ENCODE measurements around the gene LGALS4. TPM values are rescaled to one million over a fixed set of nuclear protein-coding genes. Genes with fewer than 3 reads are reported as not detected.

The LGALS4 gene
- total RNA-seq, 5 donors from 2014 or later (not counting 1 experiment from before 2014, with no cell fraction given), result 3.8 to 8.8 (median 6.6) TPM

DNA sequence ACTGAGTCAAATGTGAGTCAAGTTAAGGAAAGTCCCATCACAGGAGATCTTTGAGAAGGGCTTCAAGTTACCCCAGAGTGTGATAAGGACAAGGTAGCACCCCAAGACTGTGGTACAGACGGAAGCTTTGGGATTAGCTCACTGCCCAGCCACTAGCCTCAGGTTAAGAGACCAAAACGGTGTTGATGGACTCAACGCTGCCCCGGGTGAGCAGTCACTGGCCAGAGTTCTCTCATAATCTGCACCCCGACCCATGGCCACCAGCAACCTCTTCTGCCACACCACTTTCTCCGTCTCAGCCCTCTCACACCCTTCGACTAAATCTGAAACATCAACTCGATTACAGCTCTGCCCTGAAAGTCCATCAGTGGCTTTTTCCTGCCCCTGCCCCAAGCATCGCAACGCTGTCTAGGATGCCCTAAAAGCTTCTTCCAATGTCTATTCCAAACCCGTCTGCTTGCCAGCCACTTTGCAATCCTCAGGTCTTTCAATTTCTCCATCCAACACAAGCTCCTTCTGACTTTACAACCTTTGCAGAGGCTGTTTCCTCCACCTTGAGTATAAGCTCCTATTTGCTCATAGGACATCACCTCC is 31.4 kb upstream of the LGALS4 start:
- Histone ChIP-seq H3K9me3 (no peaks in the 10 kb centered on the region), H3K36me3 (ENCODE audit: control insufficient read depth in 2 of 2, extremely low read depth in 1 of 2, insufficient read depth in 1 of 2, low read length in 1 of 2) (peaks cover 0 to 87% of the 10 kb centered on the region in 2 donors), H3K4me3 (ENCODE audit: control insufficient read depth in 1 of 2, extremely low read depth in 1 of 2, low read length in 1 of 2) (no peak overlapping the region), H3K27ac (ENCODE audit: low read length) (peak overlapping the region; percentile 64), H3K27me3 (replicated peaks in 1 of 2; ENCODE audit: control insufficient read depth in 2 of 2, extremely low read depth in 1 of 2, insufficient read depth in 2 of 2, low read length in 1 of 2) (no peaks in the 10 kb centered on the region), H3K4me1 (ENCODE audit: control insufficient read depth in 1 of 2, extremely low read depth in 1 of 2, insufficient read depth in 2 of 2, low read length in 2 of 2) (peaks cover 45 to 95% of the 10 kb centered on the region in 2 experiments)
- Mint-ChIP-seq H3K36me3 (peaks cover 70% of the 10 kb centered on the region), H3K27me3 (no peaks in the 10 kb centered on the region), H3K9me3 (no peaks in the 10 kb centered on the region), H3K27ac (peak overlapping the region; percentile 84 to 92), H3K4me1 (peaks cover 86 to 92% (median 91%) of the 10 kb centered on the region in 3 donors), H3K4me3 (peak overlapping the region; percentile 31 to 97 (median 34))
- POLR2A ChIA-PET, result interaction anchor here (0.5 to 0.9 kb wide), 5 partner anchors 9 to 187 kb away, joined by 3 to 7 read pairs (median 3); no protein-coding TSS in a partner anchor
- no peak for DNase-seq
- WGBS (ENCODE audit: insufficient coverage), result 76% methylated on average over 11 of the region's 11 CpGs
- no peak for ATAC-seq (replicated peaks in 1 of 4)
- CTCF ChIA-PET, result interaction anchor here in 1 of 2 donors (1.4 kb wide), 1 partner anchor 9 kb away, joined by 3 read pairs; no protein-coding TSS in a partner anchor

- CTCF ChIA-PET, result no interaction called here
- peak overlapping the region; percentile 64 for H3K27ac ChIP-seq (ENCODE audit: low read length)
- WGBS (ENCODE audit: insufficient coverage), result 88% methylated on average over 8 of the region's 9 CpGs
These were observed 30.5 kb upstream of the LGALS4 start for GRCh38 chr19:38843175-38843758.

GRCh38 chr19:38842439-38843174 is 29.9 kb upstream of the LGALS4 start:
- POLR2A ChIA-PET, result interaction anchor here (0.6 to 1.7 kb wide), 7 partner anchors 9 to 88 kb away, joined by 3 to 10 read pairs (median 4); partner anchors contain the start of genes ECH1 (in 2 of the 2) and MRPS12 (in 1 of the 2)
- DNase-seq, result peak; percentile 21 to 84 (median 64)
- Mint-ChIP-seq H3K9me3 (no peaks in the 10 kb centered on the region), H3K27me3 (no peaks in the 10 kb centered on the region), H3K27ac (peak overlapping the region; percentile 84 to 92), H3K4me3 (peak overlapping the region; percentile 75 to 97 (median 81)), H3K4me1 (peaks cover 70 to 84% (median 83%) of the 10 kb centered on the region in 3 donors), H3K36me3 (peaks cover 70% of the 10 kb centered on the region)
- peak; percentile 81 to 91 (median 86) for ATAC-seq (replicated peaks in 1 of 4)
- peak overlapping the region; percentile 64 for H3K27ac ChIP-seq (ENCODE audit: low read length)
- WGBS (ENCODE audit: insufficient coverage), result 14% methylated on average over 6 of the region's 17 CpGs
- H3K36me3 ChIP-seq (ENCODE audit: control insufficient read depth in 2 of 2, extremely low read depth in 1 of 2, insufficient read depth in 1 of 2, low read length in 1 of 2), result peaks cover 7 to 94% of the 10 kb centered on the region in 2 donors
- H3K4me1 ChIP-seq (ENCODE audit: control insufficient read depth in 1 of 2, extremely low read depth in 1 of 2, insufficient read depth in 2 of 2, low read length in 2 of 2), result peaks cover 36 to 87% of the 10 kb centered on the region in 2 experiments
- no peaks in the 10 kb centered on the region for H3K9me3 ChIP-seq
- CTCF ChIA-PET, result interaction anchor here (0.5 to 2.0 kb wide), 10 partner anchors 10 to 576 kb away, joined by 3 to 15 read pairs (median 4); partner anchors contain the start of genes ECH1 (in 1 of the 2), MRPS12 (in 1 of the 2), SAMD4B (in 1 of the 2) and SARS2 (in 1 of the 2)
- H3K4me3 ChIP-seq (ENCODE audit: control insufficient read depth in 1 of 2, extremely low read depth in 1 of 2, low read length in 1 of 2), result peak overlapping the region; percentile 18 to 38
- no peaks in the 10 kb centered on the region for H3K27me3 ChIP-seq (replicated peaks in 1 of 2; ENCODE audit: control insufficient read depth in 2 of 2, extremely low read depth in 1 of 2, insufficient read depth in 2 of 2, low read length in 1 of 2)

More at GRCh38 chr19:38843175-38843758, 30.5 kb upstream of the LGALS4 start:
- Mint-ChIP-seq H3K4me1 (peaks cover 76 to 91% (median 89%) of the 10 kb centered on the region in 3 donors), H3K27me3 (no peaks in the 10 kb centered on the region), H3K36me3 (peaks cover 71% of the 10 kb centered on the region), H3K4me3 (peak overlapping the region in 2 of 3 donors; percentile 9 to 97), H3K9me3 (no peaks in the 10 kb centered on the region), H3K27ac (peak overlapping the region; percentile 84 to 92)
- POLR2A ChIA-PET, result interaction anchor here in 1 of 2 donors (0.6 to 1.7 kb wide), 2 partner anchors 11 to 42 kb away, joined by 7 to 10 read pairs; partner anchors contain the start of gene ECH1
- Histone ChIP-seq H3K27me3 (replicated peaks in 1 of 2; ENCODE audit: control insufficient read depth in 2 of 2, extremely low read depth in 1 of 2, insufficient read depth in 2 of 2, low read length in 1 of 2) (no peaks in the 10 kb centered on the region), H3K4me1 (ENCODE audit: control insufficient read depth in 1 of 2, extremely low read depth in 1 of 2, insufficient read depth in 2 of 2, low read length in 2 of 2) (peaks cover 39 to 94% of the 10 kb centered on the region in 2 experiments), H3K36me3 (ENCODE audit: control insufficient read depth in 2 of 2, extremely low read depth in 1 of 2, insufficient read depth in 1 of 2, low read length in 1 of 2) (peaks cover under 1 to 91% of the 10 kb centered on the region in 2 donors), H3K9me3 (no peaks in the 10 kb centered on the region), H3K4me3 (ENCODE audit: control insufficient read depth in 1 of 2, extremely low read depth in 1 of 2, low read length in 1 of 2) (no peak overlapping the region)
- no peak for ATAC-seq (replicated peaks in 1 of 4)
- no peak for DNase-seq

DNA sequence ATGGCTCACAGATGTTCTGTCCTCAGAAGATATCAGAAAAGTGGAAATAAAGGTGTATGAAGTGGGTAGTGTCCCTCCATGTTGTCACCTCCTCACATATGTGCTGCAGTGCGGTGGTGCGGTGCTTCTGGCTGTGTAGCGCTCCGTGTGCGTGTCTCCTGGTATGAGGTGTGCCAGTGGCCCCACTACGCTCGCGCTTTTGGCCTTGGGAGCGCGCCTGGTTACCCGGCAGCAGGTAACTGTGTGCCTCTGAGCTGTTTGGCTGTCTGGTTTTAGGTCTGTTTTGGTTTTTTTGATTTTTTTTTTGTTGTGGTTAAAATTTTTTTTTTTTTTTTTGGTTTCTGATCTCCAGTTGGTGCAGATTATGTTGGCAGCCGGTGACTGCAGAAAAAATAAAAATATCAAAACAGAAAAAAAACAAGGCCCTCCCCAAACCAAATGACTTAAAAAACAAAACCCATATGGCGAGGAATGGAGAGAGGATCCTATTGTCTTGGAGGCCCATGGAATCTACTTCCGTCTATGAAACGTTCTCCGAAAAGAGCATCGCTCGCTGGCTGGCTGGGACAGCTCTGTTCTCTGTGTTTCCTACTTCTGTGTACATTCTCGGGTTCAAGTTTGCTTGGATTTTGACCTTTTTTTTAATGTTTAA is 29.2 kb upstream of the LGALS4 start:
- peak overlapping the region; percentile 64 for H3K27ac ChIP-seq (ENCODE audit: low read length)
- H3K27me3 ChIP-seq (replicated peaks in 1 of 2; ENCODE audit: control insufficient read depth in 2 of 2, extremely low read depth in 1 of 2, insufficient read depth in 2 of 2, low read length in 1 of 2), result no peaks in the 10 kb centered on the region
- Mint-ChIP-seq H3K27ac (peak overlapping the region; percentile 84 to 92), H3K9me3 (no peaks in the 10 kb centered on the region), H3K36me3 (peaks cover 73% of the 10 kb centered on the region), H3K4me1 (peaks cover 64 to 79% (median 78%) of the 10 kb centered on the region in 3 donors), H3K4me3 (peak overlapping the region; percentile 75 to 97 (median 81)), H3K27me3 (no peaks in the 10 kb centered on the region)
- peaks cover 12 to 94% of the 10 kb centered on the region in 2 donors for H3K36me3 ChIP-seq (ENCODE audit: control insufficient read depth in 2 of 2, extremely low read depth in 1 of 2, insufficient read depth in 1 of 2, low read length in 1 of 2)
- CTCF ChIA-PET, result interaction anchor here (0.5 to 2.0 kb wide), 10 partner anchors 10 to 575 kb away, joined by 3 to 15 read pairs (median 4); partner anchors contain the start of genes ECH1 (in 1 of the 2), MRPS12 (in 1 of the 2), SAMD4B (in 1 of the 2) and SARS2 (in 1 of the 2)
- WGBS (ENCODE audit: insufficient coverage), result 23% methylated on average over 16 of the region's 19 CpGs
- H3K9me3 ChIP-seq, result no peaks in the 10 kb centered on the region
- peaks cover 31 to 84% of the 10 kb centered on the region in 2 experiments for H3K4me1 ChIP-seq (ENCODE audit: control insufficient read depth in 1 of 2, extremely low read depth in 1 of 2, insufficient read depth in 2 of 2, low read length in 2 of 2)
- POLR2A ChIA-PET, result interaction anchor here (0.6 to 1.7 kb wide), 9 partner anchors 8 to 562 kb away, joined by 3 to 10 read pairs (median 4); partner anchors contain the start of gene ECH1 (in 2 of the 2)
- peak overlapping the region; percentile 19 to 38 for H3K4me3 ChIP-seq (ENCODE audit: control insufficient read depth in 1 of 2, extremely low read depth in 1 of 2, low read length in 1 of 2)
- DNase-seq, result peak in 34 of 35 experiments; percentile 24 to 79 (median 54)
- ATAC-seq (replicated peaks in 1 of 4), result peak; percentile 44 to 67 (median 48)

DNA sequence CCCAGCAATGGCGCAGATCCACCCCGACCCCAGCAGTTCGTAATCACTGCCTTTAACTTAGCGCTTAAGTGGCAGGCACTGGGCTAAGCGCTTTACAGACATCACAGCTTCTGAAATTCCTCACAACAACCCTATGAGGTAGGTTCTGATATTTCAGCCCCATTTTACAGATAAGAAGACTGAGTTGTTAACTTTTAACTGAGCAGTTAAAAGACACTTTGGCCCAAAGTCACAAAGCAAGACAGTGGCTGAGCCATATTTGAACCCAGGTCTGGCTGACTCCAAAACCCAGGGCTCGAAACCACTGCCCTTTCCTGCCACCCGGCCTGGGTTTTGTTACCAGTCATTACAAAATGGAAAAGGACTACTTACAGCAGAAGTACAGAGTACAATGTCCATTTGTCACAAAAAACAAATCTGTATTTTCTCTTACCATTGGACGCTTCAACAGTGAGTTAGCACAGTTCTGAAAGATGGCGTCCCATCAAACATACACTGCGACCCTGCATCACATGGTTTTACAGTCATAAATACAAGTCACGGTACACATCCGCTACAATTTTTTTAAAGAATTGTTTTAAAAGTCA is 28.5 kb upstream of the LGALS4 start:
- peak overlapping the region in 1 of 2 donors; percentile 19 for H3K4me3 ChIP-seq (ENCODE audit: control insufficient read depth in 1 of 2, extremely low read depth in 1 of 2, low read length in 1 of 2)
- peak overlapping the region; percentile 64 for H3K27ac ChIP-seq (ENCODE audit: low read length)
- Mint-ChIP-seq H3K9me3 (no peaks in the 10 kb centered on the region), H3K4me1 (peaks cover 58 to 76% (median 74%) of the 10 kb centered on the region in 3 donors), H3K27me3 (no peaks in the 10 kb centered on the region), H3K36me3 (peaks cover 77% of the 10 kb centered on the region), H3K27ac (peak overlapping the region; percentile 84), H3K4me3 (peak overlapping the region; percentile 37 to 97 (median 43))
- no peaks in the 10 kb centered on the region for H3K9me3 ChIP-seq
- no peaks in the 10 kb centered on the region for H3K27me3 ChIP-seq (replicated peaks in 1 of 2; ENCODE audit: control insufficient read depth in 2 of 2, extremely low read depth in 1 of 2, insufficient read depth in 2 of 2, low read length in 1 of 2)
- peaks cover 16 to 93% of the 10 kb centered on the region in 2 donors for H3K36me3 ChIP-seq (ENCODE audit: control insufficient read depth in 2 of 2, extremely low read depth in 1 of 2, insufficient read depth in 1 of 2, low read length in 1 of 2)
- ChIA-PET POLR2A (interaction anchor here (0.6 to 1.7 kb wide), 7 partner anchors 9 to 901 kb away, joined by 3 to 10 read pairs (median 5); partner anchors contain the start of gene ECH1 (in 1 of the 2)), CTCF (interaction anchor here in 1 of 2 donors (1.5 to 2.0 kb wide), 2 partner anchors 9 to 23 kb away, joined by 7 to 15 read pairs; partner anchors contain the start of gene ECH1)
- DNase-seq (no peak), ATAC-seq (replicated peaks in 1 of 4) (no peak)
- peaks cover 30 to 78% of the 10 kb centered on the region in 2 experiments for H3K4me1 ChIP-seq (ENCODE audit: control insufficient read depth in 1 of 2, extremely low read depth in 1 of 2, insufficient read depth in 2 of 2, low read length in 2 of 2)
- WGBS (ENCODE audit: insufficient coverage), result 80% methylated on average over 5 of the region's 12 CpGs
